Astrocyte (in vitro differentiated cells and primary cell): ENCODE results near the gene STXBP2. TPM values are rescaled to one million over a fixed set of nuclear protein-coding genes. Genes with fewer than 3 reads are reported as not detected.

Experiments used
- DNase-seq: peaks from one replicate; pipeline ENCODE4 v3.0.0-alpha.2; 2010; ENCODE audit warnings: low read depth
- FAIRE-seq: peaks from 2 replicates; lab custom pipeline; 2011; peaks lifted over from hg19 to GRCh38; lab: Jason Lieb, UNC
- H2AFZ ChIP-seq: 2 replicates; pipeline ENCODE4 v1.6.0; 2012; ENCODE audit warnings: low read depth, low read length, inconsistent platforms
- H3K27ac ChIP-seq: 2 replicates; pipeline ENCODE4 v1.5.1; 2011; ENCODE audit warnings: low read depth, low read length, inconsistent platforms
- H3K27me3 ChIP-seq: 2 replicates; pipeline ENCODE4 v1.6.0; 2011; ENCODE audit warnings: low read length, inconsistent platforms; ENCODE audit not compliant: insufficient read depth
- H3K36me3 ChIP-seq: 2 replicates; pipeline ENCODE4 v1.5.1; 2011; ENCODE audit warnings: low read length, inconsistent platforms; ENCODE audit not compliant: insufficient read depth
- H3K4me1 ChIP-seq: 2 replicates; pipeline ENCODE4 v1.5.1; 2011; ENCODE audit warnings: low read length, inconsistent platforms; ENCODE audit not compliant: insufficient read depth
- H3K4me2 ChIP-seq: 2 replicates; pipeline ENCODE4 v1.6.0; 2012; ENCODE audit warnings: low read length, inconsistent platforms
- H3K4me3 ChIP-seq: 2 replicates; pipeline ENCODE4 v1.5.1; 2011; ENCODE audit warnings: low read depth, mild to moderate bottlenecking, low read length, inconsistent platforms; ENCODE audit not compliant: insufficient read depth
- H3K79me2 ChIP-seq: 2 replicates; pipeline ENCODE4 v1.6.0; 2012; ENCODE audit warnings: mild to moderate bottlenecking, low read length, inconsistent platforms; ENCODE audit not compliant: insufficient read depth
- H3K9ac ChIP-seq: 2 replicates; pipeline ENCODE4 v1.6.0; 2012; ENCODE audit warnings: mild to moderate bottlenecking, low read length, inconsistent platforms
- H3K9me3 ChIP-seq: 2 replicates; pipeline ENCODE4 v1.5.1; 2012; ENCODE audit warnings: low read depth, mild to moderate bottlenecking, low read length, inconsistent platforms; ENCODE audit not compliant: insufficient read depth
- H4K20me1 ChIP-seq: 2 replicates; pipeline ENCODE4 v1.6.0; 2012; ENCODE audit warnings: low read length, inconsistent platforms; ENCODE audit not compliant: insufficient read depth
- H3K27ac Mint-ChIP-seq: one replicate; pipeline ENCODE4 v1.8.0; 2021; ENCODE audit warnings: mild to moderate bottlenecking, mixed read lengths; ENCODE audit not compliant: unreplicated experiment
- H3K27me3 Mint-ChIP-seq: one replicate; pipeline ENCODE4 v1.8.0; 2021; ENCODE audit warnings: low read depth, mixed read lengths; ENCODE audit not compliant: unreplicated experiment
- H3K36me3 Mint-ChIP-seq: one replicate; pipeline ENCODE4 v1.8.0; 2021; ENCODE audit warnings: low read depth, mixed read lengths; ENCODE audit not compliant: unreplicated experiment
- H3K4me1 Mint-ChIP-seq: one replicate; pipeline ENCODE4 v1.8.0; 2021; ENCODE audit warnings: low read depth, mixed read lengths; ENCODE audit not compliant: unreplicated experiment
- H3K4me3 Mint-ChIP-seq: one replicate; pipeline ENCODE4 v1.8.0; 2021; ENCODE audit warnings: mild to moderate bottlenecking, moderate library complexity, mixed read lengths; ENCODE audit not compliant: unreplicated experiment
- H3K9me3 Mint-ChIP-seq: one replicate; pipeline ENCODE4 v1.8.0; 2021; ENCODE audit warnings: mild to moderate bottlenecking, mixed read lengths; ENCODE audit not compliant: unreplicated experiment
- EZH2 ChIP-seq: IDR thresholded peaks from 2 replicates; pipeline ENCODE4 v1.6.1; 2012; ENCODE audit warnings: mild to moderate bottlenecking, low read length, inconsistent platforms; ENCODE audit not compliant: insufficient read depth
- total RNA-seq: library from RNA; stranded (reverse); gene quantifications from 2 replicates; pipeline ENCODE4 v1.2.1, GENCODE V29; 2021
- TF ChIP-seq, protein P1 (sequence below): IDR thresholded peaks from 2 replicates; pipeline ENCODE4 v1.5.1; 2011; ENCODE audit warnings: low read depth, mild to moderate bottlenecking, inconsistent platforms, low read length, moderate library complexity; ENCODE audit not compliant: insufficient read depth

STXBP2 gene
- total RNA-seq, 1 donor from 2014 or later = 49.6 TPM

DNA sequence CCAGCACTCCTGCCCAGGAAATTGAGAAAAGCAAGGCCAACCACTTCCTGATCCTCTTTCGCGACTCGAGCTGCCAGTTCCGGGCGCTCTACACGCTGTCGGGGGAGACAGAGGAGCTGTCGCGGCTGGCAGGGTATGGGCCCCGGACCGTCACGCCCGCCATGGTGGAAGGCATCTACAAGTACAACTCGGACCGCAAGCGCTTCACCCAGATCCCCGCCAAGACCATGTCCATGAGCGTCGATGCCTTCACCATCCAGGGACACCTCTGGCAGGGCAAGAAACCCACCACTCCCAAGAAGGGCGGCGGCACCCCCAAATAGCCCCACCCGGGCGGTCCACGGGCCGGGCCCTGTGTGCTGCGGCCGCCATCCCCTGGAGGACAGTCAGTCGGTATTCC, 19.2 kb upstream of the STXBP2 start:
- H3K9ac ChIP-seq = no peak overlapping the region
- TF ChIP-seq EZH2 = no peak
- no peaks in the 10 kb centered on the region for H3K27me3 Mint-ChIP-seq

DNA sequence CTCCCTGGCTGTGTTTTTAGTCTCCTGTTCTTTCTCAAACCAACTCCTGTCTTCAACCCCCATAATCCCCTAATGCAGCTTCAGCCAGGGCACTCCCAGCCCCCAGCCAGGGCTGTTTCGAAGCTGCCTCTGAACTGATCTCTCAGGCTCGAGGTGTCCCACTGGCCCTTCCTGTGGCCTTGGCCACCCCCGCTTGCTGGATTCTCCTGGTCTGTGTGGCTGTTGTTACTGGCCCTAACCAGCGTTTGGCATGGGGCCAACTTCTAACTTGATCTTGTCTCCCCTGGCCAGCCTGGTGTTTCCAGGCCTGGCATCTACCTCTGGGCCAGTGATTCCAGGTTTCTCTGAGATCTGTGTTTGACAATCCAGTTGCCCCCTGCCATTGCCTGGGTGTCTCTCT, 18.6 kb upstream of the STXBP2 start:
- no peak overlapping the region for H3K27ac Mint-ChIP-seq

More for the DNA sequence above, 19.2 kb upstream of the STXBP2 start:
- Histone ChIP-seq H3K27ac (no peak overlapping the region), H3K4me3 (no peak overlapping the region), H3K27me3 (no peaks in the 10 kb centered on the region), H3K9me3 (no peaks in the 10 kb centered on the region), H4K20me1 (no peaks in the 10 kb centered on the region), H3K4me1 (no peaks in the 10 kb centered on the region), H3K79me2 (no peaks in the 10 kb centered on the region), H2AFZ (no peak overlapping the region), H3K36me3 (no peaks in the 10 kb centered on the region), H3K4me2 (no peak overlapping the region)
- no peaks in the 10 kb centered on the region for H3K9me3 Mint-ChIP-seq
- peaks cover 14% of the 10 kb centered on the region for H3K36me3 Mint-ChIP-seq
- FAIRE-seq = no peak
- H3K4me1 Mint-ChIP-seq = peaks cover 4% of the 10 kb centered on the region
- H3K4me3 Mint-ChIP-seq = no peak overlapping the region
- H3K27ac Mint-ChIP-seq = no peak overlapping the region
- DNase-seq = no peak

DNA sequence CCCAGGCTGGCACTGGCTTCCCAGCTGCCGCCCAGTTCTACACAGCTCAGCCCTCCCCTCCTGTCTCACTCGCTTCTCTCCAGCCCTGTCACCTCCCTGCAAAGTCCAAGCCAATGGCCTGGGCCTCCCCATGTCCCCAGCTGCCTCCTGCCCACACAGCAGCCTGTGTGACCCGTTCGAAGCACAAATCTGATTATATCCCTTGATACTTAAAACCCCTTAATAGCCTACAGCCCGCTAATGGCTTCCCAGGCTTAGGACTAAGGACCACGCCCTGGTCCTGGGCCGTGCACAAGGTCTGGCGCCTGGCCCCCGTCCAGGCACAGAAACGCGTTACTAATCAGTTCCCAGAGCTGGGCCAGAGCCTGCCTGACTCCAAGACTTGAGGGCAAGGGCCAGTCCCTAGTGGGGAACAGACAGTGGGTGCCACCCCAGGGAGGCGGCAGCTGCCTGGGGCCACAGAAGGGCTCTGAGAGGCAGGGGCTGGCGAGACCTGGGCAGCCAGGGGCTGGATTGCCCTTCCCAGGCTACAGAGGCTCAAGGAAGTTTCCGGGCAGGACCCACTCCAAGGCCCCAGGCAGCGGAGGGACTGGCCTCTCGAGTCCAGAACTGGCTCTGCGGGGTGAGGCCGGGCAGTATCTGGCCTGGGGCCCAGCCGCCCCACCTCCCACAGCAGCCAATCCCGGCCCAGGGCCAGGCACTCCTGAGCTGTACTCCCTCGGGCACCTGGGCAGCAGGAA, 18.0 kb upstream of the STXBP2 start:
- Histone ChIP-seq H3K4me3 (no peak overlapping the region), H3K9ac (no peak overlapping the region), H3K36me3 (peaks cover 4% of the 10 kb centered on the region), H4K20me1 (no peaks in the 10 kb centered on the region), H3K9me3 (no peaks in the 10 kb centered on the region), H3K4me2 (no peak overlapping the region), H3K4me1 (no peaks in the 10 kb centered on the region), H3K79me2 (no peaks in the 10 kb centered on the region), H2AFZ (no peak overlapping the region), H3K27ac (no peak overlapping the region), H3K27me3 (no peaks in the 10 kb centered on the region)
- Mint-ChIP-seq H3K27ac (no peak overlapping the region), H3K4me1 (peaks cover 4% of the 10 kb centered on the region), H3K36me3 (peaks cover 18% of the 10 kb centered on the region), H3K4me3 (no peak overlapping the region), H3K9me3 (no peaks in the 10 kb centered on the region), H3K27me3 (no peaks in the 10 kb centered on the region)
- no peak for FAIRE-seq
- TF ChIP-seq EZH2 = no peak
- TF ChIP-seq, protein P1, sequence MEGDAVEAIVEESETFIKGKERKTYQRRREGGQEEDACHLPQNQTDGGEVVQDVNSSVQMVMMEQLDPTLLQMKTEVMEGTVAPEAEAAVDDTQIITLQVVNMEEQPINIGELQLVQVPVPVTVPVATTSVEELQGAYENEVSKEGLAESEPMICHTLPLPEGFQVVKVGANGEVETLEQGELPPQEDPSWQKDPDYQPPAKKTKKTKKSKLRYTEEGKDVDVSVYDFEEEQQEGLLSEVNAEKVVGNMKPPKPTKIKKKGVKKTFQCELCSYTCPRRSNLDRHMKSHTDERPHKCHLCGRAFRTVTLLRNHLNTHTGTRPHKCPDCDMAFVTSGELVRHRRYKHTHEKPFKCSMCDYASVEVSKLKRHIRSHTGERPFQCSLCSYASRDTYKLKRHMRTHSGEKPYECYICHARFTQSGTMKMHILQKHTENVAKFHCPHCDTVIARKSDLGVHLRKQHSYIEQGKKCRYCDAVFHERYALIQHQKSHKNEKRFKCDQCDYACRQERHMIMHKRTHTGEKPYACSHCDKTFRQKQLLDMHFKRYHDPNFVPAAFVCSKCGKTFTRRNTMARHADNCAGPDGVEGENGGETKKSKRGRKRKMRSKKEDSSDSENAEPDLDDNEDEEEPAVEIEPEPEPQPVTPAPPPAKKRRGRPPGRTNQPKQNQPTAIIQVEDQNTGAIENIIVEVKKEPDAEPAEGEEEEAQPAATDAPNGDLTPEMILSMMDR = no peak
- DNase-seq = no peak

More for the DNA sequence above, 18.6 kb upstream of the STXBP2 start:
- H3K36me3 Mint-ChIP-seq = peaks cover 18% of the 10 kb centered on the region
- no peak for TF ChIP-seq EZH2
- TF ChIP-seq, protein P1 = no peak
- no peaks in the 10 kb centered on the region for H3K79me2 ChIP-seq
- H3K27me3 ChIP-seq = no peaks in the 10 kb centered on the region
- H3K9me3 ChIP-seq = no peaks in the 10 kb centered on the region
- H2AFZ ChIP-seq = no peak overlapping the region
- no peaks in the 10 kb centered on the region for H3K27me3 Mint-ChIP-seq
- no peak overlapping the region for H3K9ac ChIP-seq
- peaks cover 4% of the 10 kb centered on the region for H3K4me1 Mint-ChIP-seq
- H3K9me3 Mint-ChIP-seq = no peaks in the 10 kb centered on the region
- H3K4me1 ChIP-seq = no peaks in the 10 kb centered on the region
- no peaks in the 10 kb centered on the region for H4K20me1 ChIP-seq
- no peak for FAIRE-seq
- DNase-seq = no peak
- no peak overlapping the region for H3K4me3 Mint-ChIP-seq
- H3K27ac ChIP-seq = no peak overlapping the region
- no peak overlapping the region for H3K4me3 ChIP-seq
- H3K4me2 ChIP-seq = no peak overlapping the region
- peaks cover 4% of the 10 kb centered on the region for H3K36me3 ChIP-seq
